HG02571 (cell line): ENCODE data around the gene MASP2.
"Not testable (repeated sequence)": the region's sequence is repeated elsewhere in the genome, so short reads cannot be mapped to it uniquely, and the experiment has no call there.

Source experiments
- ATAC-seq: cut with Tn5 transposase; IDR thresholded peaks from one replicate; pipeline ENCODE4 v1.9.1; 2021; ENCODE audit warnings: mild to moderate bottlenecking, moderate library complexity; ENCODE audit not compliant: unreplicated experiment

MASP2 gene

DNA sequence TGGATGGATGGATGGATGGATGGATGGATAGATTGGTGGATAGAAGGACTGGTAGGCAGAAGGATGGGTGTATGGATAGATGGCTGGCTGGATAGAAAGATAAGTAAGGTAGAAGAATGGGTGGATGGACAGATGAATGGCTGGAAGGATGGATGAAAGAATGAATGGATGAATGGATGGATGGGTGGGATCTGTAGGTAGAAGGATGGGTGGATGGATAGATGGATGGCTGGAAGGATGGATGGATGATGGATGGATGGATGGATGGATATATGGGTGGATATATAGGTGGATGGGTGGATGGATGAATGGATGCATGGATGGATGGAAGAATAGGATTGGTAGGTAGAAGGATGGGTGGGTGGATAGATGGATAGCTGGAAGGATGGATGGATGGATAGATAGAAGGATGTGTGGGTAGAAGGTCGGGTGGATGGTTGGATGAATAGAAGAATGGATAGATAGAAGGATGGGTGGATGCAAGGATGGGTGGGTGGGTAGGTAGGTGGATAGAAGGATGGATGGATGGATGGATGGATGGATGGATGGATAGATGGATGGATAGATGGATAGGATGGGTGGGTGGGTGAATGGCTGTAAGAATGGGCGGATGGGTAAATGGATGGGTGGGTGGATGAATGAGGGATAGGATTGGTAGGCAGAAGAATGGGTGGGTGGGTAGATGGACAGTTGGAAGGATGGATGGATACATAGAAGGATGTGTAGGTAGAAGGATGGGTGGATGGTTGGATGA is 7.5 kb downstream of the MASP2 start:
- ATAC-seq, result no peak

DNA sequence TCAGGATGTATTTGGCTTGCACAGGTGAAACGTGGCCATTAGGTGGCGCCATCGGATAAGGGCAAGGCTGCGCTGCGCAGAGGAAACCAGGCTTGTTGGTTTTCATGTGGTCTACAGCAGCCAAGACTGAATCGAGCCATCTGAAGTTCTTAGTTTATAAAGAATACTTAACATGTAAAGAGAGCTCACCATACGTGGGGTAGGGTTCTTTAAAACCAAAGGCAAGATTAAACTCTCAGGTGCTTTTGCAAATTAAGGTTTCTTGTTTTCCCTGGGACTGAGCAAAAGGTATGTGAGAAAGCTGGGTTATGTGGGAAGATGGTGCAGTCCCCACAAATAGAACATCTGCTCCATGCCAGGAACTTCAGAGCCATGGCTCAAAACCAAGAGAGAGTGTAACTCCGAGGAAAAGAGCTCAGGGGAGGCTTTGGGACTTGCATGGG is 9.3 kb downstream of the MASP2 start:
- ATAC-seq, result no peak

DNA sequence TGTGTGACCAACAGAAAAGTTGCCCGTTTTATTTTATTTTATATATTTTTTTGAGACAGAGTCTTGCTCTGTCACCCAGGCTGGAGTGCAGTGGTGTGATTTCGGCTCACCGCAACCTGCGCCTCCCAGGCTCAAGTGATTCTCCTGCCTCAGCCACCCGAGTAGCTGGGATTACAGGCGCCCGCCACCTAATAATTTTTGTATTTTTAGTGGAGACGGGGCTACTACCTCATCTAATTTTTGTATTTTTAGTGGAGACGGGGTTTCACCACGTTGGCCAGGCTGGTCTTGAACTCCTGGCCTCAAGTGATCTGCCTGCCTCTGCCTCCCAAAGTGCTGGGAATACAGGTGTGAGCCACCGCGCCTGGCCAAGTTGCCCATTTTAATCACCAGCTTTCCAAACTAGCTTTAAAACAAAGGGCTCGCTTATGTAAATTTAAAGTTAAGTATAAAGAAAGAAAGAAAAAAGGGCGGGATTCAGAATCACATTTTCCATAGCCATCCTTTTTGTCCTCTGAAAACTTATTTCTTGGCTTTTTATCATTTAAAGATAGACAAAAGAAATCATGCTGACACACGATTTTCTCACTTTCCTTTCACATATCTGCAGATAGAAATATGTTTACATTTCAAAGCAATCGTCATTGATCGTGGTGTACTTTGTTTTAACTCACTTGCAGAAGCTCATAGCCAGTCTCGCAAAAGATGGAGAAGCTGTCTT is 9.9 kb downstream of the MASP2 start:
- not testable (repeated sequence) for ATAC-seq

DNA sequence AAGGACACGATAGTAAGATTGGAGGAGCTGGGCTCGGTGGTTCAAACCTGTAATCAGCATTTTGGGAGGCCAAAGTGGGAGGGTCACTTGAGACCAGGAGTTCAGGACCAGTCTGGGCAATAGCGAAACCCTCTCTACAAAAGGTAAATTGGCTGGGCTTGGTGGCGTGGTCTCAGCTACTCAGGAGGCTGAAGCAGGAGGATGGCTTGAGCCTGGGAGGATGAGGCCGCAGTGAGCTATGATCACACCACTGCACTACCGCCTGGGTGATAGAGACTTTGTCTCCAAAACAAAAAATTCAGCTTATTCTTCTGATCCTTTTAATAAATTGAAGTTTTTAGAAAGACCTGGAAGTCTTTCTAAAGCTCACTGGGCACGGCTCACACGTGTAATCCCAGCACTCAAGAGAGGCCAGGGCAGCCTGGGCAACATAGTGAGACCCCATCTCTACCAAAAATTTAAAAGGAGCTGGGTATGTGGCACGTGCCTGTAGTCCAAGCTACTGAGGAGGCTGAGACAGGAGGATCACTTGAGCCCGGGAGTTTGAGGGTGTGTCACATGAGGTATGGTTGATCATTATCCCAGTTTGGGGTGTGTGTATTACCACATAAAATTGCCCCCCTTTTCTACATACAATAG is 15.3 kb downstream of the MASP2 start:
- no peak for ATAC-seq

DNA sequence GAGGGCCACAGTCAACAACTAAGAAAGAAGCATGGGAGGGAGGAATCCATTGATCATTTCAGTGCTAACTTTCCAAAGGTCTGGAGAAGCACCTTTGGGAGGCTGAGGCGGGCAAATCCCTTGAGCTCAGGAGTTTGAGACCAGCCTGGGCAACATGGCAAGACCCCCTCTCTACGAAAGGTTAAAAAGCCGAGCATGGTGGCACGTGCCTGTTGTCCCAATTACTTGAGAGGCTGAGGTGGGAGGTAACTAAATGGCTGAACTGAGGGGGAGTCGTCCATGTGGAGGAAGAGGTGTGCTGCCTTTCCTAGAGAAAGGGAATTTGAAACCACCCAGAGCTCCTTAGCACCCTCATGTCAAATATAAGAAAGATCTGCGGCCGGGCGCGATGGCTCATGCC is 16.2 kb downstream of the MASP2 start:
- no peak for ATAC-seq

DNA sequence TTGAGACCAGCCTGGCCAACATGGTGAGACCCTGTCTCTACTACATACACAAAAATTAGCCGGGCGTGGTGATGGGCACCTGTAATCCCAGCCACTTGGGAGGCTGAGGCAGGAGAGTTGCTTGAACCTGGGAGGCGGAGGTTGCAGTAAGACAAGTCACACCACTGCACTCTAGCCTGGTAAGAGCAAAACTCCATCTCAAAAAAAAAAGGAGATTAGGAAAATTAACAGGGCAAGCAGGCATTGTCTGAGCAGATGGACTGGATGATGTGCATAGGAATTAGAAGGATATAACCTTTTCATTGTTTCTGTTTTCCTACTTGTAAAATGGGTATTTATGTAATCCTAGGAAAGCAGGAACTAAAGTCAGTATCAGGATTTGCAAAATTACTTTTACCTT is 19.0 kb downstream of the MASP2 start:
- ATAC-seq, result no peak

DNA sequence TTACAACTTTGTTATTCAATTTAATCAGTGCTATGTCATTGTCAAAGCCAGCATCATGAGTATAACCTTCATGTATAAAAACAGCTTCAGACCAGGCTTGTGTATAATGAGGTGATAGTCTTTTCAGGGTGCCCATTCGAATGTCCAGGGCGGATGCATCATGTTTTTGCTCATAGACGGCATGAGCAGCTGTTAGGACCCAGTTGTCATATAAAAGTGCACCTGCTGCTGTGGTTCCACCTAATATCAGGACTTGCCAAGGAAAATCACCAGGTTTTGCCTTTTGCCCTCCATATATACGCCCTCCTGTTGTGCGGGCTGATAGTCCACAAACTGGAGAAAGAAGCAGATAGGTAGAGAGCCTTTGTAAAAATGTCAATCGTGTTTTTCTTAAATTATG is 19.7 kb downstream of the MASP2 start:
- ATAC-seq, result no peak

DNA sequence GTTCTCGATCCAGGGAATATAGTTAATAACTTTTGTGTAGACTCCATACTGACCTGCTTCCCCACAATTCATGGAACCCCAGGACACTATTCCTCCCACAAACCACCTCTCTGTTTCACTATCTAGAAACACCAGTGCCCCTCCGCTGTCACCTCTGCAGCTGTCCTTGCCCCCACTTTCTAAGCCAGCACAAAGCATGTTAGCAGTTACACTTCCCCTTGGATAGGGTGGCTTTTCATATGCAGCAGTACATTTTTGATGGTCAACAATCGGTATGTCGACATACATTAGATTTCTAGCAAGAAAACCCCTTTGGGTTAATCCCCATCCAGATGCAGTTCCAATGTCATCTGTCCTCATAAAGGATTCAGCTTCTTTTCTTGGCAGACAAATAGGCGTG is 20.1 kb downstream of the MASP2 start:
- ATAC-seq, result no peak

DNA sequence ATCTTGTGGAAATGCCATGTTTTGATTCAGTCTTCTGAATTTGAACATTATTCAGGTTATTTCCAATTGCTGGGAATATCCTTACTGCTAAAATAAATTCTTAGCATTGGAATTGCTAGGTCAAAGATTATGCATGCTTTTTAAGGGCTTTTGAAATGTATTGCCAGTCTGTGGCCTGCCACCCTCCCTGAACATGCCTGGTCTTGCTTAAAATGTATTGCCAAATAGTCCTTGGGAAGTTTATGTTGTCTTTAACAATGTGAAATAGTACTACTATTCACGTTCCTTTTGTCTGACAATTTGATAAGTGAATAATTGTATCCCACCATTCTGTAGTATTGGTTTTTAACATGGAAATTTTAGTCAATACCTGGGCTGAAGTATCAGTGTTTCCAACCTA is 21.0 kb downstream of the MASP2 start:
- no peak for ATAC-seq

DNA sequence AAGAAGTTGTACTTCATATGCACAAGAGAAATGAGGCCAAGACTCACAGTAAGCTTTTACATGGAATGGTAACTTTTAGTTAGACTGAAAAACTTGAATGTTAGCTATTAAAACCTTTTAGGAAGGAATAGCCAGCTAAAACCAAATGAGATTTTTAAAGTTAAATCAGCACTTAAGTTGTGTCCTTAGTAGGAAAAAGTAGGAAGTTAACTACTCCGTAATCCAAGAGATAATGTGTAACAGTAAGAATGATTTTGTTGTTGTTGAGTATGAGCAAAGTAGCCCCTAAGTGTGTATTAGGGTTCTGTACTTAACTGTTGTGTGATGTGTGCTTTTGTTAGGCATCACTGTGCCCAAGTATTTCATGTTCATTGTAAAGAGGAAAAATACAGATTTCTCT is 21.4 kb downstream of the MASP2 start:
- no peak for ATAC-seq

DNA sequence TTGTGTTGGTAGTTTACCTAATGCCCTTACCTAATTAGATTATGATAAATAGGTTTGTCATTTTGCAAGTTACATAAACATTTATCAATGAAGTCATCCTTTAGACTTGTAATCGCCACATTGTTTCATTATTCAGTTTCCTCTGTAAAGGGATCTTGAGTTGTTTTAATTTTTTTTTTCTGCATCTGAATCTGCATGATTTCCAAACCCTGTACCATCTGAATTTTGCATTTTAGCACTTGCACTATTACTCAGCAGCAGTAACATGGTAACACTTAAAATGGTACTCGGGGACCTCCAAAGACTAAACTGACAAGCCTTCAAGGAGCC is 22.2 kb downstream of the MASP2 start:
- ATAC-seq, result no peak

DNA sequence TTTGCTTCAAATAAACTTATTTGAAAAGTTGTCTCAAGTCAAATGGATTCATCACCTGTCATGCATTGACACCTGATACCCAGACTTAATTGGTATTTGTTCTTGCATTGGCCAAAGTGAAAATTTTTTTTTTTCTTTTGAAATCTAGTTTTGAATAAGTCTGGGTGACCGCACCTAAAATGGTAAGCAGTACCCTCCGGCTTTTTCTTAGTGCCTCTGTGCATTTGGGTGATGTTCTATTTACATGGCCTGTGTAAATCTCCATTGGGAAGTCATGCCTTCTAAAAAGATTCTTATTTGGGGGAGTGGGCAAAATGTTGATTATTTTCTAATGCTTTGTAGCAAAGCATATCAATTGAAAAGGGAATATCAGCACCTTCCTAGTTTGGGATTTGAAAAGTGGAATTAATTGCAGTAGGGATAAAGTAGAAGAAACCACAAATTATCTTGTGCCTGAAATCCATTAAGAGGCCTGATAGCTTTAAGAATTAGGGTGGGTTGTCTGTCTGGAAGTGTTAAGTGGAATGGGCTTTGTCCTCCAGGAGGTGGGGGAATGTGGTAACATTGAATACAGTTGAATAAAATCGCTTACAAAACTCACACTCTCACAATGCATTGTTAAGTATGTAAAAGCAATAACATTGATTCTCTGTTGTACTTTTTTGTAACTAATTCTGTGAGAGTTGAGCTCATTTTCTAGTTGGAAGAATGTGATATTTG is 22.7 kb downstream of the MASP2 start:
- ATAC-seq, result no peak

DNA sequence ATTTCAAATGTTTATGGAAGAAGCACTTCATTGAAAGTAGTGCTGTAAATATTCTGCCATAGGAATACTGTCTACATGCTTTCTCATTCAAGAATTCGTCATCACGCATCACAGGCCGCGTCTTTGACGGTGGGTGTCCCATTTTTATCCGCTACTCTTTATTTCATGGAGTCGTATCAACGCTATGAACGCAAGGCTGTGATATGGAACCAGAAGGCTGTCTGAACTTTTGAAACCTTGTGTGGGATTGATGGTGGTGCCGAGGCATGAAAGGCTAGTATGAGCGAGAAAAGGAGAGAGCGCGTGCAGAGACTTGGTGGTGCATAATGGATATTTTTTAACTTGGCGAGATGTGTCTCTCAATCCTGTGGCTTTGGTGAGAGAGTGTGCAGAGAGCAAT is 23.8 kb downstream of the MASP2 start:
- ATAC-seq, result no peak

DNA sequence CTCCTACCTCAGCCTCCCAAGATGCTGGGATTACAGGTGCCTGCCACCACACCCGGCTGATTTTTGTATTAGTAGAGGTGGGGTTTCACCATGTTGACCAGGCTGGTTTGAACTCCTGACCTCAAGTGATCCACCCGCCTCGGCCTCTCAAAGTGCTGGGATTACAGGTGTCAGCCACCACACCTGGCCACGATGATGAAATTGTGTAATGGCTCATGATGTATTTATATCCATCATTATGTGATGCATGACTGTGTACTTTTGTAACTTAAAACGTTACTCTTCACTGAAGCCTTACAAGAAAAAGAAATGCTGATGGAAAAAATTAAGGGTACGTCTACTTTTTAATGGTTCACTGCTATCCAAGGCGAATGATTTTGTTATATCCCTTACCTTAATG is 27.1 kb downstream of the MASP2 start:
- no peak for ATAC-seq

DNA sequence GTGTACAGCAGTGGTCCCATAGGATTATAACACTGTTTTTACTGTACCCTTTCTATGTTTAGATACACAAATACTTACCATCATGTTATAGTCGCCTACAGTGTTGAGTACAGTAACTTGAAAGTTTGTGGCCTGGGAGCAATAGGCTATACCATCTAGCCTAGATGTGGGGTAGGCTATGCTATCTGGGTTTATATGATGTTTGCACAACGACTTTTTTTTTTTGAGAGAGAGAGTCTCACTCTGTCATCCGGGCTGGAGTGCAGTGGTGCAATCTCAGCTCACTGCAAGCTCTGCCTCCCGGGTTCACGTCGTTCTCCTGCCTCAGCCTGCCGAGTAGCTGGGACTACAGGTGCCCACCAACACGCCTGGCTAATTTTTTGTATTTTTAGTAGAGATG is 27.7 kb downstream of the MASP2 start:
- not testable (repeated sequence) for ATAC-seq

DNA sequence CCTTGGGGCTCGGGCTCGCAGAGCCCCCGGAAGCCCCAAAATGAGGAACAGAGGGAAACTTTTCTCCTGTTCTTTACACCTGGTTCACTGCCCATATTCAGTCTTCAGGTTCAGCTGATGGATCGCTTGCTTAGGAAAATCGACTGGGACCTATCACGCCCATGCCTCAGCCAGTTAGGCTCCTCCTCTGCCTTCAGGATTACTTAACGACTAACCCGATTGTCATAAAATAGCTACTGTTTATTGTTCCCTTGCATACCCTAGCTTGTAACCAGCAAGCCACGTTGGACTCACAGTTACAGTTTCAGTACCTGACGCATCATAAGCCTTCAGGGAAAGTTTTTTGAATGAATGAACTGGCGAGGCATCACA is 33.9 kb downstream of the MASP2 start:
- no peak for ATAC-seq

DNA sequence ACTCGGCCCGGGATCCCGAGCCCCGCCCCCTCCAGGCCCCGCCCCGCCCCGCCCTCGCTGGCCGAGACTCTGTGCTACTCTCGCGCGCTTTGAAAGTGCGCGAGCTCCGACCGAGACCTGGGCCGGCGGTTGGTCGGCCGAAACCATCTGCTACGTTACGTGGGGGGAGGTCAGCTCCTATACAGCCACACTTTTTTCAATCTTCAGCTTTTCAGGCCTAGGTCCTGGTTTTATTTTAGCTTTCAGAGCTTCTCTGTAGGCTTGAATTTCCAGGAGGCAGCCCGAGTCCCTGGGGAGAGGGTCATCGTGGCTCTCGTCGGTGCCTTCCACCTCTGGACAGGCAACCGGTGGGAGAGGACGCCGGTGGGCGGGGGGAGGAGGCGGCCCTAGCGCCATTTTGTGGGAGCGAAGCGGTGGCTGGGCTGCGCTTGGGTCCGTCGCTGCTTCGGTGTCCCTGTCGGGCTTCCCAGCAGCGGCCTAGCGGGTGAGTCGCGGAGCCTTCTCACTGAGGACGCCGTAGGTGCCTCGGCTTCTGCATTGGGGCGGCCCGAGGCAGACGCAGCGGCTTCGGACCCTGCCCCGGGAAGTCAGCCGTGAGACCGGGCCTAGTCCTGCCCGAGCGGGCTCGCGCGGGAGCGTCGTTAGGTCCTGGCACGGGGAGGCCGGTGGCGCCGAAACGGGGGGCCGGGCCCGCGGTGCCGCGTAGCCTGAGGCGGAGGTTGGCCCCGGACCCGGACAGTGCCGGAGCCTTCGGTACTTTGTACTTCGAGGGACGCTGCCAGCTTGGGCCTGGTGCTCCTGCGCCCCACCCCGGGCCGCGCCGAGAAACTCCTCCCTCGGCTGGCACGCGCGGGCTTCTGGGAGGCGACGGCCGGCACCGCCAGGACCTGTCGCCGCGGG is 34.5 kb downstream of the MASP2 start, which contains the start of gene TARDBP:
Gene TARDBP (plus strand): TSS at position 395 of the 900 bp plus-strand sequence. CDS start 1,074 bp downstream, outside the sequence.
- ATAC-seq, result peak; percentile 83

DNA sequence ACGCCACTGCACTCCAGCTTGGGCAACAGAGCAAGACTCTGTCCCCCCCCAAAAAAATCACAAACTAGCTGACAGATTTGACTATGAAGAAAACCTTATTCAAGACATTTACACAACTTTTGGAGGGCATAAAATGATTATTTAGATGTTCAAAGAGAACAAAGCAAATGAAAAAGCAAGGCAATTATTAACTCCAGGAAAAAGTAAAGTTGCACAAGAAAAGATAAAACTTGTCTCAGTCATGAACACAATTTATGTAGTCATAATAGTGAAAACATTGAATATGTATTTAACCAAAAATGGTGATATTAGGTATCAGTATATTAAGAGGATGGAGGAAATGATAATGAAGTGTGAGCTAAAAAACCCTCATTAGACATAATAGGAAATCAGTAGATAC is 46.5 kb downstream of the MASP2 start:
- ATAC-seq, result no peak

DNA sequence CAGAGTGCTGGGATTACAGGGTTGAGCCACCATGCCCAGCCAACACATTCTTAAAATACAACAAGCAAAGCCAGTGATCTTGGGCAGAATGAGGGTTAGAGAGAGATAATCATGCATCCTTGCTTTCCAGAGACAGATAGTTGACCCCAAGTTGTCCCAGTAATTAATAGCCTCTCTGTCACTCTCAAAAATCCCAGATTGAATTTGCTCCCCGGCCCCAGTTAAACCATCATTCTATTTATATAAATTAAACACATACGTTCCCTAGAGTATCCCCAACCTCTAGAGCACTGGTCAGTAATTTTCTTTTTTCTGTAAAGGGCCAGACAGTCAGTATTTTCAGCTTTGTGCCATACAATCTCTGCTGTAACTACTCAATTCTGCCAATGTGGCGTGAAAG is 50.9 kb downstream of the MASP2 start:
- ATAC-seq, result no peak

DNA sequence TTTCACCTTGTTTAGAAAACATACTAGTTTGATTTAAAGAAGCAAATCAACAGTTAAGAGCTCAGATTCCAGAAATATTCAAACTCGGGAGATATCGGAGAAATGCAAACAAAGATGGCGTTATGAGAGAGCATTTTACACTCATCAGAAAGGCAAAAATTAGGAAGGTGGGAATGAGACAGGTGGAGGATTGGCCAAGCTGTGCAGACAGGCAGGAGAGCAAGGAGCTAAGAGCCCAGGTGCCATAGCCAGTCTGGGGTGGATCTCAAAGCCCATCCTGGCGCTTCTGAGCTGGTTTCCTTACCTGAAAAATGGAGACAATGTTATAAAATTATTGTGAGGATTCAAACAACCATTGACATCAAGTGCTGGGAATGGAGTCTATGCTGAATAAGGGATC is 54.2 kb downstream of the MASP2 start:
- ATAC-seq, result no peak
